ENCODE data around the gene AGRP.

AGRP gene

GRCh38 chr16:67433131-67433719, 50.1 kb downstream of the AGRP start:
- H2BK5ac ChIP-seq (ENCODE audit: low read depth, low read length, poor library complexity, severe bottlenecking): no peak overlapping the region
- H2AFZ ChIP-seq (ENCODE audit: low read depth, low read length): no peak overlapping the region
- H3K9ac ChIP-seq (ENCODE audit: low read length): no peak overlapping the region
- H2BK12ac ChIP-seq (ENCODE audit: low read length in 2 of 2): no peak overlapping the region
- DNase-seq: no peak
- peaks cover 20 to 30% of the 10 kb centered on the region in 2 experiments for H3K27me3 ChIP-seq (ENCODE audit: control insufficient read depth in 1 of 2, insufficient read depth in 1 of 2, low read length in 2 of 2)
- no peak overlapping the region for H3K27ac ChIP-seq (ENCODE audit: low read length, poor library complexity, severe bottlenecking)
- H3K18ac ChIP-seq (ENCODE audit: low read depth in 1 of 2, low read length in 2 of 2): no peak overlapping the region
- H3K4ac ChIP-seq (ENCODE audit: low read depth in 1 of 2, low read length in 2 of 2): no peak overlapping the region
- H2BK120ac ChIP-seq (ENCODE audit: low read depth, low read length): no peak overlapping the region
- no peak overlapping the region for H3K14ac ChIP-seq (ENCODE audit: low read length in 2 of 2)
- WGBS: 93% methylated on average over 3 of the region's 5 CpGs
- H3K4me2 ChIP-seq (ENCODE audit: low read length, poor library complexity, severe bottlenecking): no peak overlapping the region
- peaks cover 26% of the 10 kb centered on the region for H3K4me1 ChIP-seq (ENCODE audit: control insufficient read depth, insufficient read depth, low read depth, low read length)
- no peaks in the 10 kb centered on the region for H3K79me1 ChIP-seq (replicated peaks; ENCODE audit: low read length, poor library complexity, severe bottlenecking)
- no peak overlapping the region for H3K4me3 ChIP-seq (ENCODE audit: insufficient read depth in 1 of 2, low read depth in 1 of 2, low read length in 2 of 2)
- H2AK5ac ChIP-seq (ENCODE audit: low read length, severe bottlenecking): no peak overlapping the region
- H3K9me3 ChIP-seq (ENCODE audit: control insufficient read depth, low read length): no peaks in the 10 kb centered on the region
- no peak overlapping the region for H4K8ac ChIP-seq (ENCODE audit: low read length)
- peaks cover 36 to 42% of the 10 kb centered on the region in 2 experiments for H3K36me3 ChIP-seq (ENCODE audit: control insufficient read depth in 1 of 2, insufficient read depth in 2 of 2, low read depth in 1 of 2, low read length in 2 of 2)
- H2BK15ac ChIP-seq (ENCODE audit: low read depth, poor library complexity, severe bottlenecking): no peak overlapping the region
- H4K91ac ChIP-seq (ENCODE audit: low read length): no peak overlapping the region
- H3K23ac ChIP-seq (ENCODE audit: low read length in 2 of 2): no peak overlapping the region
